ENCODE results near the gene WDR5.

- no peak for TF ChIP-seq POLR2AphosphoS5 (IDR thresholded peaks at IDR 0.05; ENCODE audit: low read length)
- no peak for TF ChIP-seq CTCF (IDR thresholded peaks at IDR 0.05 in 2 of 3, conservative IDR thresholded peaks at IDR 0.05 in 1 of 3; ENCODE audit: control insufficient read depth in 2 of 3, extremely low read depth in 1 of 3, insufficient read depth in 1 of 3, low read depth in 3 of 3, low read length in 3 of 3)
- TF ChIP-seq CREM (IDR thresholded peaks at IDR 0.05; ENCODE audit: low read depth) = no peak
- TF ChIP-seq SP1 (IDR thresholded peaks at IDR 0.05; ENCODE audit: low read depth, low read length) = no peak
- no peak for TF ChIP-seq HCFC1 (IDR thresholded peaks at IDR 0.05; ENCODE audit: low read length)
- no peak for TF ChIP-seq YY1 (IDR thresholded peaks at IDR 0.05; ENCODE audit: low read depth, low read length)
- TF ChIP-seq FOXM1 (IDR thresholded peaks at IDR 0.05; ENCODE audit: low read depth, low read length) = no peak
- no peak for TF ChIP-seq SMC3 (IDR thresholded peaks at IDR 0.05; ENCODE audit: borderline replicate concordance, low read length)
- TF ChIP-seq SIN3A (IDR thresholded peaks at IDR 0.05; ENCODE audit: low read depth, low read length) = no peak
- no peak for TF ChIP-seq USF2 (IDR thresholded peaks at IDR 0.05; ENCODE audit: borderline replicate concordance, low read depth, low read length)
- no peak for TF ChIP-seq EZH2 (IDR thresholded peaks at IDR 0.05; ENCODE audit: borderline replicate concordance, control insufficient read depth, low read depth, low read length)
- no peak for TF ChIP-seq GABPA (IDR thresholded peaks at IDR 0.05; ENCODE audit: low read depth)
- no peak for TF ChIP-seq CEBPZ (IDR thresholded peaks at IDR 0.05; ENCODE audit: low read depth, low read length)
Observed at GRCh38 chr9:134195558-134195957, 59.7 kb downstream of the WDR5 start.

All from GM12878 (cell line).